ENCODE data around the gene TSKU.

DNA sequence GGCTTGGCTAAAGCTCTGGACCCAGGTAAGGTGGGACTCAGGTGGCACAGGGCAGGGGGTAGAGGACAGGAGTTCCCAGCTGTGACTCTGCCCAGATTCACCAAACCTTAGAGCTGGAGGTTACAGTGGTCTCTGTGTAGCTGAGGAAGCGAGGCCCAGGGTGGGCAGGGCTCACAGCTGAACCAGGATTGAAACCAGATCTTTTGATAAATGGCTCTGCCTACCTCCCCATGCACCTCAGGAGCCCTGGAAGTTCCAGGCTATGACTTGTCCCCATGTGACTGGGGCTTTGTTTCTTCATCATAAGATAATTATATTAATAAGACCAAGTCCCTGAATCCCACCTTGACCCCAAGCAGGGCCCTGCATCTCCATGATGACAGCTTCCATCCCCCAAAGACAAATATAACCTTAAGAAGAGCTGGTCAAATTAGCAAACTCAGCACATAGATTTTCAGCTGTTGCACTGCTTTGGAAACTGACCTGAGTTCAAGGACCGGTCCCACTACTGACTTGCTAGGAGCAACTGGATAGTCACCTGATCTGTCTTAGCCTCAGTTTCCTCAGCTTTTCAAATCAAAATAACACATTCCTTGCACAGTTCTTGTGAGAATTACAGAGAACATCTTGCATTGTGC lies 21.3 kb upstream of the TSKU start:
- no peak for TF ChIP-seq CTCF (conservative IDR thresholded peaks at IDR 0.05; ENCODE audit: low read depth in 2 of 2)
- TF ChIP-seq EZH2 (IDR thresholded peaks at IDR 0.05; ENCODE audit: low read depth, unreplicated experiment), result no peak
- TF ChIP-seq POLR2AphosphoS5 (IDR thresholded peaks at IDR 0.05; ENCODE audit: low read depth), result no peak
- TF ChIP-seq CREB1 (CRISPR knock-in tag; IDR thresholded peaks at IDR 0.05; ENCODE audit: low read depth), result no peak
- TF ChIP-seq EZH2phosphoT487 (IDR thresholded peaks at IDR 0.05; ENCODE audit: unreplicated experiment), result no peak
- TF ChIP-seq REST (IDR thresholded peaks at IDR 0.05; ENCODE audit: unreplicated experiment), result no peak
- TF ChIP-seq NANOG (IDR thresholded peaks at IDR 0.05; ENCODE audit: borderline replicate concordance), result no peak
- TF ChIP-seq JUNB (IDR thresholded peaks at IDR 0.05; ENCODE audit: unreplicated experiment), result no peak
- TF ChIP-seq STAT1 (IDR thresholded peaks at IDR 0.05; ENCODE audit: unreplicated experiment), result no peak
- no peak for TF ChIP-seq ETS1 (IDR thresholded peaks at IDR 0.05)

All from GM23338 (cell line).